ENCODE measurements around the gene LCN15.
"Not testable (repeated sequence)": the region's sequence is repeated elsewhere in the genome, so short reads cannot be mapped to it uniquely, and the experiment has no call there.

GRCh38 chr9:136803009-136803550 is 38.8 kb upstream of the LCN15 start:
- not testable (repeated sequence) for TF ChIP-seq YY1 (IDR thresholded peaks at IDR 0.05; ENCODE audit: insufficient read depth, insufficient read length); ZNF274 (IDR thresholded peaks at IDR 0.05; ENCODE audit: low read depth, low read length)

Data from NT2/D1 (cell line).